IMR-90 (cell line): ENCODE data around the gene L1CAM. TPM values are rescaled to one million over a fixed set of nuclear protein-coding genes. Genes with fewer than 3 reads are reported as not detected.

Source experiments
- CEBPB ChIP-seq: IDR thresholded peaks from 2 replicates; pipeline ENCODE4 v1.6.1; 2012; ENCODE audit warnings: low read depth, low read length, improper control_type of control experiment
- polyA plus RNA-seq, 3 experiments: library from polyadenylated mRNA; depleted of rRNA; stranded (reverse); fragments of >200 nt; gene quantifications; 2 replicates each; pipeline ENCODE4 v1.2.3, GENCODE V29; 2012; ENCODE audit warnings: low replicate concordance in 1 of 3
- total RNA-seq: library from RNA; depleted of rRNA; stranded (reverse); fragments of >200 nt; gene quantifications from 2 replicates; pipeline ENCODE4 v1.2.3, GENCODE V29; 2012
- TF ChIP-seq, protein P1 (sequence below): conservative IDR thresholded peaks from 2 replicates; pipeline ENCODE4 v1.5.1; 2012; ENCODE audit warnings: mild to moderate bottlenecking, low read depth, low read length, improper control_type of control experiment

Gene L1CAM
- total and polyA plus RNA-seq, 2 of the 4 experiments (the other 2 are of a cell fraction): 0.36 to 1.9 TPM

DNA sequence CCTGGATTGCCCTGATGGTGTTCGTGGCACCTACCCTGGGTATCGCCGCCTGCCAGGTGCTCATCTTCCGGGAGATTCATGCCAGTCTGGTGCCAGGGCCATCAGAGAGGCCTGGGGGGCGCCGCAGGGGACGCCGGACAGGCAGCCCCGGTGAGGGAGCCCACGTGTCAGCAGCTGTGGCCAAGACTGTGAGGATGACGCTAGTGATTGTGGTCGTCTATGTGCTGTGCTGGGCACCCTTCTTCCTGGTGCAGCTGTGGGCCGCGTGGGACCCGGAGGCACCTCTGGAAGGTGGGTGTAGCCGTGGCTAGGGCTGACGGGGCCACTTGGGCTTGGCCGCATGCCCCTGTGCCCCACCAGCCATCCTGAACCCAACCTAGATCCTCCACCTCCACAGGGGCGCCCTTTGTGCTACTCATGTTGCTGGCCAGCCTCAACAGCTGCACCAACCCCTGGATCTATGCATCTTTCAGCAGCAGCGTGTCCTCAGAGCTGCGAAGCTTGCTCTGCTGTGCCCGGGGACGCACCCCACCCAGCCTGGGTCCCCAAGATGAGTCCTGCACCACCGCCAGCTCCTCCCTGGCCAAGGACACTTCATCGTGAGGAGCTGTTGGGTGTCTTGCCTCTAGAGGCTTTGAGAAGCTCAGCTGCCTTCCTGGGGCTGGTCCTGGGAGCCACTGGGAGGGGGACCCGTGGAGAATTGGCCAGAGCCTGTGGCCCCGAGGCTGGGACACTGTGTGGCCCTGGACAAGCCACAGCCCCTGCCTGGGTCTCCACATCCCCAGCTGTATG is 20.3 kb upstream of the L1CAM start (continued):
- TF ChIP-seq, protein P1, sequence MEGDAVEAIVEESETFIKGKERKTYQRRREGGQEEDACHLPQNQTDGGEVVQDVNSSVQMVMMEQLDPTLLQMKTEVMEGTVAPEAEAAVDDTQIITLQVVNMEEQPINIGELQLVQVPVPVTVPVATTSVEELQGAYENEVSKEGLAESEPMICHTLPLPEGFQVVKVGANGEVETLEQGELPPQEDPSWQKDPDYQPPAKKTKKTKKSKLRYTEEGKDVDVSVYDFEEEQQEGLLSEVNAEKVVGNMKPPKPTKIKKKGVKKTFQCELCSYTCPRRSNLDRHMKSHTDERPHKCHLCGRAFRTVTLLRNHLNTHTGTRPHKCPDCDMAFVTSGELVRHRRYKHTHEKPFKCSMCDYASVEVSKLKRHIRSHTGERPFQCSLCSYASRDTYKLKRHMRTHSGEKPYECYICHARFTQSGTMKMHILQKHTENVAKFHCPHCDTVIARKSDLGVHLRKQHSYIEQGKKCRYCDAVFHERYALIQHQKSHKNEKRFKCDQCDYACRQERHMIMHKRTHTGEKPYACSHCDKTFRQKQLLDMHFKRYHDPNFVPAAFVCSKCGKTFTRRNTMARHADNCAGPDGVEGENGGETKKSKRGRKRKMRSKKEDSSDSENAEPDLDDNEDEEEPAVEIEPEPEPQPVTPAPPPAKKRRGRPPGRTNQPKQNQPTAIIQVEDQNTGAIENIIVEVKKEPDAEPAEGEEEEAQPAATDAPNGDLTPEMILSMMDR: no peak
- no peak for TF ChIP-seq CEBPB
